ENCODE results near the gene UBL7. TPM values are rescaled to one million over a fixed set of nuclear protein-coding genes. Genes with fewer than 3 reads are reported as not detected.

The UBL7 gene
- total and polyA plus RNA-seq, 10 of the 15 experiments (the other 5 are each of a cell fraction or from before 2014, with no cell fraction given): 25.9 to 145 (median 90.1) TPM

- peaks cover 20 to 37% of the 10 kb centered on the region in 2 experiments for H3K36me3 ChIP-seq (ENCODE audit: control insufficient read depth in 2 of 2, insufficient read depth in 2 of 2, low read length in 1 of 2)
- CTCF ChIA-PET: interaction anchor here (0.6 to 1.5 kb wide), 3 partner anchors 12 to 190 kb away, joined by 3 to 5 read pairs (median 3); no protein-coding TSS in a partner anchor
- POLR2A ChIA-PET: interaction anchor here (1.3 to 15.4 kb wide), 2 partner anchors 12 to 19 kb away, joined by 3 to 325 read pairs; partner anchors contain the start of gene SEMA7A
- no peaks in the 10 kb centered on the region for H3K9me3 ChIP-seq (replicated peaks; ENCODE audit: control insufficient read depth, insufficient read depth, low read length)
- no peak overlapping the region for H3K4me3 ChIP-seq
- peaks cover 24% of the 10 kb centered on the region for H3K4me1 ChIP-seq (ENCODE audit: control insufficient read depth, insufficient read depth, low read length)
- H3K79me2 ChIP-seq (ENCODE audit: control insufficient read depth, insufficient read depth, low read length): no peaks in the 10 kb centered on the region; the same call in 1 of the 2 replicates
- no peak overlapping the region for H3K9ac ChIP-seq (ENCODE audit: control insufficient read depth, insufficient read depth, low read length)
- no peak overlapping the region; the same call in 1 of the 2 replicates for H3K27ac ChIP-seq (ENCODE audit: control insufficient read depth, insufficient read depth)
- in situ Hi-C loops (cut with MboI): no loop called here
- no peaks in the 10 kb centered on the region for H3K27me3 ChIP-seq (replicated peaks in 1 of 2; ENCODE audit: control insufficient read depth in 2 of 2, insufficient read depth in 2 of 2, low read length in 1 of 2)
- SMC1A ChIA-PET (ENCODE audit: uncharacterized antibody, unreplicated experiment): interaction anchor here (1.0 to 10.9 kb wide), 3 partner anchors 23 to 134 kb away, joined by 3 to 182 read pairs (median 3); partner anchors contain the start of gene SEMA7A
- intact Hi-C loops (cut with micrococcal nuclease; ENCODE audit: unreplicated experiment): no loop called here
- no peak for DNase-seq (ENCODE audit: low read depth, low spot score)
- no peak for FAIRE-seq
- 43% methylated on average over 7 of the region's 7 CpGs for WGBS (ENCODE audit: insufficient coverage, insufficient replicate concordance, low lambda C conversion rate, missing lambda C conversion rate)
- RAD21 ChIA-PET (ENCODE audit: unreplicated experiment): interaction anchor here (0.8 to 20.3 kb wide), 3 partner anchors 12 to 24 kb away, joined by 3 to 496 read pairs (median 262); partner anchors contain the start of gene SEMA7A
- H2AFZ ChIP-seq (ENCODE audit: control insufficient read depth, low read depth, low read length): no peak overlapping the region
- no peak for ATAC-seq
- no TSS peak for BruUV-seq (replicated peaks)
- H4K20me1 ChIP-seq (ENCODE audit: control insufficient read depth, insufficient read depth): no peaks in the 10 kb centered on the region
- no peak overlapping the region for H3K4me2 ChIP-seq (ENCODE audit: control insufficient read depth, insufficient read depth)
- TF ChIP-seq NFYB (IDR thresholded peaks at IDR 0.05; ENCODE audit: insufficient read depth, low read depth, low read length) (no peak), KDM1A (IDR thresholded peaks at IDR 0.05; ENCODE audit: borderline replicate concordance) (no peak), EGR1 (IDR thresholded peaks at IDR 0.05; ENCODE audit: borderline replicate concordance in 1 of 2, low read depth in 2 of 2, low read length in 2 of 2) (no peak), SMAD1 (IDR thresholded peaks at IDR 0.05; ENCODE audit: low read depth, partially characterized antibody) (no peak), HDGF (IDR thresholded peaks at IDR 0.05) (no peak), NR2C1 (IDR thresholded peaks at IDR 0.05) (no peak), DPF2 (IDR thresholded peaks at IDR 0.05) (no peak)
- TF ChIP-seq, protein P1, sequence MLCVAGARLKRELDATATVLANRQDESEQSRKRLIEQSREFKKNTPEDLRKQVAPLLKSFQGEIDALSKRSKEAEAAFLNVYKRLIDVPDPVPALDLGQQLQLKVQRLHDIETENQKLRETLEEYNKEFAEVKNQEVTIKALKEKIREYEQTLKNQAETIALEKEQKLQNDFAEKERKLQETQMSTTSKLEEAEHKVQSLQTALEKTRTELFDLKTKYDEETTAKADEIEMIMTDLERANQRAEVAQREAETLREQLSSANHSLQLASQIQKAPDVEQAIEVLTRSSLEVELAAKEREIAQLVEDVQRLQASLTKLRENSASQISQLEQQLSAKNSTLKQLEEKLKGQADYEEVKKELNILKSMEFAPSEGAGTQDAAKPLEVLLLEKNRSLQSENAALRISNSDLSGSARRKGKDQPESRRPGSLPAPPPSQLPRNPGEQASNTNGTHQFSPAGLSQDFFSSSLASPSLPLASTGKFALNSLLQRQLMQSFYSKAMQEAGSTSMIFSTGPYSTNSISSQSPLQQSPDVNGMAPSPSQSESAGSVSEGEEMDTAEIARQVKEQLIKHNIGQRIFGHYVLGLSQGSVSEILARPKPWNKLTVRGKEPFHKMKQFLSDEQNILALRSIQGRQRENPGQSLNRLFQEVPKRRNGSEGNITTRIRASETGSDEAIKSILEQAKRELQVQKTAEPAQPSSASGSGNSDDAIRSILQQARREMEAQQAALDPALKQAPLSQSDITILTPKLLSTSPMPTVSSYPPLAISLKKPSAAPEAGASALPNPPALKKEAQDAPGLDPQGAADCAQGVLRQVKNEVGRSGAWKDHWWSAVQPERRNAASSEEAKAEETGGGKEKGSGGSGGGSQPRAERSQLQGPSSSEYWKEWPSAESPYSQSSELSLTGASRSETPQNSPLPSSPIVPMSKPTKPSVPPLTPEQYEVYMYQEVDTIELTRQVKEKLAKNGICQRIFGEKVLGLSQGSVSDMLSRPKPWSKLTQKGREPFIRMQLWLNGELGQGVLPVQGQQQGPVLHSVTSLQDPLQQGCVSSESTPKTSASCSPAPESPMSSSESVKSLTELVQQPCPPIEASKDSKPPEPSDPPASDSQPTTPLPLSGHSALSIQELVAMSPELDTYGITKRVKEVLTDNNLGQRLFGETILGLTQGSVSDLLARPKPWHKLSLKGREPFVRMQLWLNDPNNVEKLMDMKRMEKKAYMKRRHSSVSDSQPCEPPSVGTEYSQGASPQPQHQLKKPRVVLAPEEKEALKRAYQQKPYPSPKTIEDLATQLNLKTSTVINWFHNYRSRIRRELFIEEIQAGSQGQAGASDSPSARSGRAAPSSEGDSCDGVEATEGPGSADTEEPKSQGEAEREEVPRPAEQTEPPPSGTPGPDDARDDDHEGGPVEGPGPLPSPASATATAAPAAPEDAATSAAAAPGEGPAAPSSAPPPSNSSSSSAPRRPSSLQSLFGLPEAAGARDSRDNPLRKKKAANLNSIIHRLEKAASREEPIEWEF (IDR thresholded peaks at IDR 0.05; ENCODE audit: insufficient replicate concordance, low read depth, low read length): no peak
- TF ChIP-seq, protein P2, sequence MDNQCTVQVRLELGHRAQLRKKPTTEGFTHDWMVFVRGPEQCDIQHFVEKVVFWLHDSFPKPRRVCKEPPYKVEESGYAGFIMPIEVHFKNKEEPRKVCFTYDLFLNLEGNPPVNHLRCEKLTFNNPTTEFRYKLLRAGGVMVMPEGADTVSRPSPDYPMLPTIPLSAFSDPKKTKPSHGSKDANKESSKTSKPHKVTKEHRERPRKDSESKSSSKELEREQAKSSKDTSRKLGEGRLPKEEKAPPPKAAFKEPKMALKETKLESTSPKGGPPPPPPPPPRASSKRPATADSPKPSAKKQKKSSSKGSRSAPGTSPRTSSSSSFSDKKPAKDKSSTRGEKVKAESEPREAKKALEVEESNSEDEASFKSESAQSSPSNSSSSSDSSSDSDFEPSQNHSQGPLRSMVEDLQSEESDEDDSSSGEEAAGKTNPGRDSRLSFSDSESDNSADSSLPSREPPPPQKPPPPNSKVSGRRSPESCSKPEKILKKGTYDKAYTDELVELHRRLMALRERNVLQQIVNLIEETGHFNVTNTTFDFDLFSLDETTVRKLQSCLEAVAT (IDR thresholded peaks at IDR 0.05): 0 out of 2 replicates have a peak, but pooled peaks have one; percentile 32
- TF ChIP-seq, protein P3, sequence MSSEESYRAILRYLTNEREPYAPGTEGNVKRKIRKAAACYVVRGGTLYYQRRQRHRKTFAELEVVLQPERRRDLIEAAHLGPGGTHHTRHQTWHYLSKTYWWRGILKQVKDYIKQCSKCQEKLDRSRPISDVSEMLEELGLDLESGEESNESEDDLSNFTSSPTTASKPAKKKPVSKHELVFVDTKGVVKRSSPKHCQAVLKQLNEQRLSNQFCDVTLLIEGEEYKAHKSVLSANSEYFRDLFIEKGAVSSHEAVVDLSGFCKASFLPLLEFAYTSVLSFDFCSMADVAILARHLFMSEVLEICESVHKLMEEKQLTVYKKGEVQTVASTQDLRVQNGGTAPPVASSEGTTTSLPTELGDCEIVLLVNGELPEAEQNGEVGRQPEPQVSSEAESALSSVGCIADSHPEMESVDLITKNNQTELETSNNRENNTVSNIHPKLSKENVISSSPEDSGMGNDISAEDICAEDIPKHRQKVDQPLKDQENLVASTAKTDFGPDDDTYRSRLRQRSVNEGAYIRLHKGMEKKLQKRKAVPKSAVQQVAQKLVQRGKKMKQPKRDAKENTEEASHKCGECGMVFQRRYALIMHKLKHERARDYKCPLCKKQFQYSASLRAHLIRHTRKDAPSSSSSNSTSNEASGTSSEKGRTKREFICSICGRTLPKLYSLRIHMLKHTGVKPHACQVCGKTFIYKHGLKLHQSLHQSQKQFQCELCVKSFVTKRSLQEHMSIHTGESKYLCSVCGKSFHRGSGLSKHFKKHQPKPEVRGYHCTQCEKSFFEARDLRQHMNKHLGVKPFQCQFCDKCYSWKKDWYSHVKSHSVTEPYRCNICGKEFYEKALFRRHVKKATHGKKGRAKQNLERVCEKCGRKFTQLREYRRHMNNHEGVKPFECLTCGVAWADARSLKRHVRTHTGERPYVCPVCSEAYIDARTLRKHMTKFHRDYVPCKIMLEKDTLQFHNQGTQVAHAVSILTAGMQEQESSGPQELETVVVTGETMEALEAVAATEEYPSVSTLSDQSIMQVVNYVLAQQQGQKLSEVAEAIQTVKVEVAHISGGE (CRISPR knock-in tag; IDR thresholded peaks at IDR 0.05): no peak
- TF ChIP-seq, protein P4, sequence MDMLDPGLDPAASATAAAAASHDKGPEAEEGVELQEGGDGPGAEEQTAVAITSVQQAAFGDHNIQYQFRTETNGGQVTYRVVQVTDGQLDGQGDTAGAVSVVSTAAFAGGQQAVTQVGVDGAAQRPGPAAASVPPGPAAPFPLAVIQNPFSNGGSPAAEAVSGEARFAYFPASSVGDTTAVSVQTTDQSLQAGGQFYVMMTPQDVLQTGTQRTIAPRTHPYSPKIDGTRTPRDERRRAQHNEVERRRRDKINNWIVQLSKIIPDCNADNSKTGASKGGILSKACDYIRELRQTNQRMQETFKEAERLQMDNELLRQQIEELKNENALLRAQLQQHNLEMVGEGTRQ (IDR thresholded peaks at IDR 0.05; ENCODE audit: borderline replicate concordance, low read depth, low read length): no peak
Observed at GRCh38 chr15:74408815-74409214, 52.1 kb downstream of the UBL7 start.

All from GM12878 (cell line).